ENCODE results near the gene MACROH2A2. TPM values are rescaled to one million over a fixed set of nuclear protein-coding genes. Genes with fewer than 3 reads are reported as not detected.
"Not testable (repeated sequence)": the region's sequence is repeated elsewhere in the genome, so short reads cannot be mapped to it uniquely, and the experiment has no call there.

The MACROH2A2 gene
- total RNA-seq, 1 donor from 2014 or later = 143 TPM

GRCh38 chr10:70074971-70075370 is 22.3 kb downstream of the MACROH2A2 start:
- no peak overlapping the region for H3K4me3 Mint-ChIP-seq (ENCODE audit: low read depth)
- DNase-seq (ENCODE audit: low spot score, unreplicated experiment) = no peak
- H3K9me3 Mint-ChIP-seq (ENCODE audit: low read depth) = no peaks in the 10 kb centered on the region
- TF ChIP-seq CTCF (IDR thresholded peaks at IDR 0.05; ENCODE audit: unreplicated experiment) = no peak
- H3K27me3 Mint-ChIP-seq = no peaks in the 10 kb centered on the region
- peaks cover 21% of the 10 kb centered on the region for H3K36me3 Mint-ChIP-seq (ENCODE audit: insufficient read depth)
- H3K27ac Mint-ChIP-seq = peak overlapping the region; percentile 22
- H3K4me1 Mint-ChIP-seq (ENCODE audit: low read depth) = no peaks in the 10 kb centered on the region

GRCh38 chr10:70078329-70078728 is 25.7 kb downstream of the MACROH2A2 start:
- no peaks in the 10 kb centered on the region for H3K9me3 Mint-ChIP-seq (ENCODE audit: low read depth)
- H3K4me1 Mint-ChIP-seq (ENCODE audit: low read depth) = no peaks in the 10 kb centered on the region
- no peak overlapping the region for H3K27ac Mint-ChIP-seq
- no peak overlapping the region for H3K4me3 Mint-ChIP-seq (ENCODE audit: low read depth)
- no peak for TF ChIP-seq CTCF (IDR thresholded peaks at IDR 0.05; ENCODE audit: unreplicated experiment)
- no peaks in the 10 kb centered on the region for H3K27me3 Mint-ChIP-seq
- peaks cover 33% of the 10 kb centered on the region for H3K36me3 Mint-ChIP-seq (ENCODE audit: insufficient read depth)
- DNase-seq (ENCODE audit: low spot score, unreplicated experiment) = no peak

DNA sequence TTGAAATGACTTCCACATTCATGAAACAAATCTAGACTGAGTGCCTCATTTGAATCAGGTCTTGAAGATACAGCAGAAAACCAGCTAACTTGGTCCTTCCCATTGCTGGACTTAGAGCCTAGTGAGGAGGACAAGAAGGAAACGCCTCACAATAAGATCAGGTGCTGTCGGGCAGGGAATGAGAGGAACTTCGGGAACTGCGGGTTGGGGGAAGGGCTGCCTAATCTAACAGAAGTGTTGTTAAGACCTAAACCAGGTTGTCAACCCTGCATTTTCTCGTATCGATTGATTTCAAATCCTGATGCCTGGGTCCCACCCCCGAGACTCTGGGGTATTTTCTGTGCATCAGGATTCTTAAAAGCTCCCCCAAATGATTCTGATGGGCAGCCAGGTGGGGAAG is 26.3 kb downstream of the MACROH2A2 start:
- Mint-ChIP-seq H3K27ac (no peak overlapping the region), H3K9me3 (ENCODE audit: low read depth) (no peaks in the 10 kb centered on the region), H3K4me3 (ENCODE audit: low read depth) (no peak overlapping the region), H3K27me3 (no peaks in the 10 kb centered on the region), H3K4me1 (ENCODE audit: low read depth) (no peaks in the 10 kb centered on the region), H3K36me3 (ENCODE audit: insufficient read depth) (peaks cover 35% of the 10 kb centered on the region)
- no peak for DNase-seq (ENCODE audit: low spot score, unreplicated experiment)
- no peak for TF ChIP-seq CTCF (IDR thresholded peaks at IDR 0.05; ENCODE audit: unreplicated experiment)

DNA sequence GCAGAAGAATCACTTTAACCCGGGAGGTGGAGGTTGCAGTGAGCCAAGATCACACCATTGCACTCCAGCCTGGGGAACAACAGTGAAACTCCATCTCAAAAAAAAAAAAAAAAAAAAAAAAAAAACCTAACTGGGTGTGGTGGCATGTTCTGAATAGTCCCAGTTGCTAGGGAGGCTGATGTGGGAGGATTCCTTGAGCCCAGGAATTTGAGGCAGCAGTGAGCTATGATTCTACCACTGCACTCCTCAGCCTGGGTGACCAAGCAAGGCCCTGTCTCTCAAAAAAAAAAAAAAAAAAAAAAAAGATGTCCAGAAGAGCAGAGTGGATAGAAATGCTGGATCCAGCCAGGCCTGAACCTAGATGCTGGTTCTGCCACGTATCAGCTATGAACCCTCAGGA is 28.1 kb downstream of the MACROH2A2 start:
- DNase-seq (ENCODE audit: low spot score, unreplicated experiment); H3K27ac Mint-ChIP-seq; H3K4me3 Mint-ChIP-seq (ENCODE audit: low read depth); H3K9me3 Mint-ChIP-seq (ENCODE audit: low read depth); H3K27me3 Mint-ChIP-seq; H3K4me1 Mint-ChIP-seq (ENCODE audit: low read depth): not testable (repeated sequence)
- peaks cover 40% of the 10 kb centered on the region for H3K36me3 Mint-ChIP-seq (ENCODE audit: insufficient read depth)

- no peak overlapping the region for H3K27ac Mint-ChIP-seq
- H3K4me3 Mint-ChIP-seq (ENCODE audit: low read depth) = no peak overlapping the region
- TF ChIP-seq CTCF (IDR thresholded peaks at IDR 0.05; ENCODE audit: unreplicated experiment) = no peak
- H3K4me1 Mint-ChIP-seq (ENCODE audit: low read depth) = peaks cover 8% of the 10 kb centered on the region
- peaks cover 34% of the 10 kb centered on the region for H3K36me3 Mint-ChIP-seq (ENCODE audit: insufficient read depth)
- H3K9me3 Mint-ChIP-seq (ENCODE audit: low read depth) = no peaks in the 10 kb centered on the region
- no peak for DNase-seq (ENCODE audit: low spot score, unreplicated experiment)
- H3K27me3 Mint-ChIP-seq = no peaks in the 10 kb centered on the region
Observed at GRCh38 chr10:70084189-70084588, 31.5 kb downstream of the MACROH2A2 start.

- DNase-seq (ENCODE audit: low spot score, unreplicated experiment) = no peak
- H3K27ac Mint-ChIP-seq = no peak overlapping the region
- no peak for TF ChIP-seq CTCF (IDR thresholded peaks at IDR 0.05; ENCODE audit: unreplicated experiment)
- H3K4me3 Mint-ChIP-seq (ENCODE audit: low read depth) = no peak overlapping the region
- H3K27me3 Mint-ChIP-seq = no peaks in the 10 kb centered on the region
- H3K4me1 Mint-ChIP-seq (ENCODE audit: low read depth) = peaks cover 19% of the 10 kb centered on the region
- peaks cover 40% of the 10 kb centered on the region for H3K36me3 Mint-ChIP-seq (ENCODE audit: insufficient read depth)
- H3K9me3 Mint-ChIP-seq (ENCODE audit: low read depth) = no peaks in the 10 kb centered on the region
Observed at GRCh38 chr10:70085975-70086613, 33.4 kb downstream of the MACROH2A2 start.
